NT2/D1 (cell line): Measurements from ENCODE around the gene SEC62.
A peak's percentile ranks its signal among the peaks of the same experiment; 100 is the strongest.

Source experiments
- DNase-seq: peaks from one replicate; pipeline ENCODE4 v3.0.0-alpha.2; 2011; ENCODE audit warnings: low read depth, low spot score
- H3K27me3 ChIP-seq: 2 replicates; pipeline ENCODE4 v1.6.0; 2011; ENCODE audit warnings: mild to moderate bottlenecking; ENCODE audit not compliant: insufficient read length, insufficient read depth
- H3K36me3 ChIP-seq: 2 replicates; pipeline ENCODE4 v1.6.1; 2011; ENCODE audit warnings: mild to moderate bottlenecking, low read length, mixed read lengths; ENCODE audit not compliant: insufficient read depth, insufficient read length
- H3K4me1 ChIP-seq: 2 replicates; pipeline ENCODE4 v1.5.1; 2011; ENCODE audit not compliant: insufficient read depth, insufficient read length
- H3K4me3 ChIP-seq: 2 replicates; pipeline ENCODE4 v1.5.1; 2011; ENCODE audit warnings: low read depth; ENCODE audit not compliant: insufficient read length
- H3K9ac ChIP-seq: 2 replicates; pipeline ENCODE4 v1.6.0; 2011; ENCODE audit warnings: low read depth; ENCODE audit not compliant: insufficient read length
- H3K9me3 ChIP-seq: 2 replicates; pipeline ENCODE4 v1.5.1; 2011; ENCODE audit warnings: mild to moderate bottlenecking, low read length; ENCODE audit not compliant: insufficient read depth
- SUZ12 ChIP-seq: IDR thresholded peaks from 2 replicates; pipeline ENCODE4 v1.6.1; 2011; ENCODE audit not compliant: insufficient read length, insufficient read depth; ENCODE audit errors: extremely low read depth
- YY1 ChIP-seq: IDR thresholded peaks from 2 replicates; pipeline ENCODE4 v1.6.1; 2011; ENCODE audit not compliant: insufficient read length, insufficient read depth
- ZNF274 ChIP-seq: IDR thresholded peaks from 2 replicates; pipeline ENCODE4 v1.6.1; 2011; ENCODE audit warnings: mild to moderate bottlenecking, low read depth, low read length

Gene SEC62

GRCh38 chr3:169953462-169954141 is 13.0 kb upstream of the SEC62 start:
- no peaks in the 10 kb centered on the region for H3K36me3 ChIP-seq
- no peak overlapping the region for H3K4me3 ChIP-seq
- H3K9me3 ChIP-seq, result no peaks in the 10 kb centered on the region
- no peaks in the 10 kb centered on the region for H3K27me3 ChIP-seq
- H3K4me1 ChIP-seq, result no peaks in the 10 kb centered on the region
- no peak for DNase-seq
- TF ChIP-seq YY1 (no peak), ZNF274 (no peak), SUZ12 (no peak)
- H3K9ac ChIP-seq, result no peak overlapping the region

DNA sequence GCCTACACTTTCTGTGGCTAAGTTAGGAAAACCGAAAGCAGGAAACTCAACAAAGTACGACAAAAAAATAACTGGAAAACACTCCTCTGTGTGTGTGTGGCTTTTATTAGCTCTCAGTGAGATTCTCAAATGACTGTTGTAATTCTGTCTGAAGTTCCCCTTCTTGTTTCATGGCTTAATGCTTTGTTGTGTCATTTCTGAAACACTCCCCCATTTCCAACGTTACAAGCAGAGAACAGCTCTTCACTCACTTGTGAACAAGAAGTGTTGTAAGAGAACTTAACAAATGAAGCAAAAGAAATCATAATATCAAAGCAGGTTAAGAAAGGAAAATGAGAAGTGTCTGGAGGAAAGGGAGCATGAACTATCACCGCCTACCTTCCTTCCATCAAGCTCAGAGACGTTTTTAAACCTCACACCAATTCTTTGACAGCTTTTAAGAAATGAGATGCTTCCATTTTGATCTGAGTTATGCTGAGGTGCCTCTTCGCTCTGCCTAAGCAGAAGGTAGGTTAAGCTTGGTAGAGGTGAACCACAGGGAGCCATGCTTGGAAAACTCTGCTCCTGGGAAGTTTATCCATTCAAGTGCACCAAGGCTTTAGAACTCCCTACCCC is 12.4 kb upstream of the SEC62 start:
- Histone ChIP-seq H3K4me1 (no peaks in the 10 kb centered on the region), H3K4me3 (no peak overlapping the region)
- TF ChIP-seq ZNF274, result no peak
- no peak for TF ChIP-seq YY1
- no peak for TF ChIP-seq SUZ12

DNA sequence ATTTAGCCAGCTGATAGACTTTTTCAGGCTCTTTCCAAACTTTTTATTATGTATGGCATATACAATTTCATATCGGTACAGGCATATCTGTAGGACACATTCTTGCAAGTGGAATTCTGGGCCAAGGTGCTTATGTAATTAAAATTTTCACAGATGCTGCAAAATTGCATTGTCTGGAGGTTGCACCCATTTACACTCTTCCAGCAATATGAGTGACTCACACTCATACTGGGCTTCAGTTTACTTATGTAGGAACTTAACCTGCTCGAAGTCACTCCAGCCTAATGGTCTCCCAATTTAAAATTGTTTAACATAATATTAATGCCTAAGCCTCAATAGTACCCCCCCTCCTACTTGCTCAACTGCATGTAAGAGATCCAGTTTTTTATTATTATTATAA is 11.2 kb upstream of the SEC62 start:
- H3K4me1 ChIP-seq, result no peaks in the 10 kb centered on the region
- H3K4me3 ChIP-seq, result no peak overlapping the region
- no peaks in the 10 kb centered on the region for H3K9me3 ChIP-seq
- no peaks in the 10 kb centered on the region for H3K27me3 ChIP-seq
- DNase-seq, result no peak
- no peaks in the 10 kb centered on the region for H3K36me3 ChIP-seq
- TF ChIP-seq ZNF274 (no peak), SUZ12 (no peak), YY1 (no peak)
- no peak overlapping the region for H3K9ac ChIP-seq

More for the DNA sequence above, 12.4 kb upstream of the SEC62 start:
- DNase-seq, result no peak
- Histone ChIP-seq H3K36me3 (no peaks in the 10 kb centered on the region), H3K27me3 (no peaks in the 10 kb centered on the region), H3K9ac (no peak overlapping the region), H3K9me3 (no peaks in the 10 kb centered on the region)

- peaks cover 3% of the 10 kb centered on the region for H3K36me3 ChIP-seq
- TF ChIP-seq ZNF274 (no peak), YY1 (no peak), SUZ12 (no peak)
- no peaks in the 10 kb centered on the region for H3K4me1 ChIP-seq
- H3K9me3 ChIP-seq, result no peaks in the 10 kb centered on the region
- no peaks in the 10 kb centered on the region for H3K27me3 ChIP-seq
- no peak overlapping the region for H3K9ac ChIP-seq
- no peak for DNase-seq
- no peak overlapping the region for H3K4me3 ChIP-seq
These were observed 2.4 kb upstream of the SEC62 start for GRCh38 chr3:169964176-169964575.

GRCh38 chr3:169965562-169966427 is 812 bp upstream of the SEC62 start:
- peaks cover 14% of the 10 kb centered on the region for H3K36me3 ChIP-seq
- TF ChIP-seq YY1 (no peak), ZNF274 (no peak), SUZ12 (no peak)
- peak; percentile 1 for DNase-seq
- H3K4me1 ChIP-seq, result no peaks in the 10 kb centered on the region
- H3K4me3 ChIP-seq, result peak overlapping the region; percentile 88
- H3K9me3 ChIP-seq, result no peaks in the 10 kb centered on the region
- H3K9ac ChIP-seq, result peak overlapping the region; percentile 87
- no peaks in the 10 kb centered on the region for H3K27me3 ChIP-seq

- Histone ChIP-seq H3K4me1 (no peaks in the 10 kb centered on the region), H3K4me3 (peak overlapping the region; percentile 88), H3K9me3 (no peaks in the 10 kb centered on the region), H3K9ac (peak overlapping the region; percentile 87), H3K27me3 (no peaks in the 10 kb centered on the region), H3K36me3 (peaks cover 26% of the 10 kb centered on the region)
- peak; percentile 36 for DNase-seq
- TF ChIP-seq YY1 (no peak), SUZ12 (no peak), ZNF274 (no peak)
These were observed 626 bp downstream of the SEC62 start for GRCh38 chr3:169966951-169967915.
